GM18870 (cell line): Measurements from ENCODE around the gene NTPCR.
"Not testable (repeated sequence)": the region's sequence is repeated elsewhere in the genome, so short reads cannot be mapped to it uniquely, and the experiment has no call there.

Experiments
- ATAC-seq: cut with Tn5 transposase; IDR thresholded peaks from one replicate; pipeline ENCODE4 v1.9.1; 2021; ENCODE audit warnings: moderate library complexity; ENCODE audit not compliant: unreplicated experiment

NTPCR gene

DNA sequence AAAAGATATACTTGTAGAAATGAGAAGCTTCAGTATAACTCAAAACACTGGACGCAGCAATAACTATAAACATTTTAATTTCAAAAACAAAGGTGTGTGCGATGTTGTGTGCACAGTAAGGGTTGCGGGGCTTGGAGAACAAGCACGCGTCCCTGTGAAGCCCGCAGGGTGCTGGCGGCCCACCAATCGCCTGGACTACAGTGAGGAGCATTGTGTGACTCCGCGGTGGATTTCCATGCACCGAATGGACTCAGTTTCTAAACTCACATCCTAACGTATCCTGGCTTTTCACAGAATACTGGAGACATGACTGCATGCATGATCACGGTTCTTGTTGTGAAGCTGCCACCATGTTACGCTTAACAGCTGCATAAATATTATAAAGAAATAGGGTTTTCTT, 33.0 kb downstream of the NTPCR start:
- no peak for ATAC-seq

DNA sequence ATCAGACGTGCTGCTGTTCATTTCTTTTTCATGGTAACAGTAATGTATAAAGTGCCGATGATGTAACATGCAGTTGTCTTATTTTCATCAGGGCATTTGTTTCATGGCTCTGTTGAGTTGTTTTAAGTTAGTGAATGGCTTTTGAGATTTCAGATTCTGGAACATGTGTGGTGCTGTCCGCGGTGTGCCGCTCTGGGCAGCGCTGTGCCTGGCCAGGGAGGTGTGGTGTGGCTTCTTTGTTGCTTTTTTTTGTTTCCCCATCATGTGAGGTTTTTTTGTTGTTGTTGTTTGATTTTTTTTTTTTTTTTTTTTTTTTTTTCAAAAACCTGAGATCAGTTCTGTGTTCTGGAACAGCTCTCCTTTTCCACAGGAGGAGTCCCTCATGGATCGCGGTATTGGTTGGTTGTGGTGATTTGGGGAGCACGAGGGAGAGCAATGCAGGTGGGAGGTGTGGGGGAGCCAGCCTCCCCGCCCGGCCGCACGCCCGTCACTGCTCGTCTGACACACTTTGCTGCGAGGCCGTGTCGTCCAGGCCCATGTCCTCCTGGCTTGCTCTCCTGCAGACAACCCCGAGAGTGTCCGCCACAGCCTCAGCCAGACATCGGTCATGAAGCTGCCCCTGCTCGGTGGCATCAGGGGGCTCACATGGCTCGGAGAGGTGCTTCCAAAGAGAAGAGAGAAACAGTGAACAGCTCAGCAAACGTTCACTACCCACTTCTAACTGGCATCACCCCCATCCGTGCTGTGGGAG, 33.6 kb downstream of the NTPCR start:
- ATAC-seq = no peak

DNA sequence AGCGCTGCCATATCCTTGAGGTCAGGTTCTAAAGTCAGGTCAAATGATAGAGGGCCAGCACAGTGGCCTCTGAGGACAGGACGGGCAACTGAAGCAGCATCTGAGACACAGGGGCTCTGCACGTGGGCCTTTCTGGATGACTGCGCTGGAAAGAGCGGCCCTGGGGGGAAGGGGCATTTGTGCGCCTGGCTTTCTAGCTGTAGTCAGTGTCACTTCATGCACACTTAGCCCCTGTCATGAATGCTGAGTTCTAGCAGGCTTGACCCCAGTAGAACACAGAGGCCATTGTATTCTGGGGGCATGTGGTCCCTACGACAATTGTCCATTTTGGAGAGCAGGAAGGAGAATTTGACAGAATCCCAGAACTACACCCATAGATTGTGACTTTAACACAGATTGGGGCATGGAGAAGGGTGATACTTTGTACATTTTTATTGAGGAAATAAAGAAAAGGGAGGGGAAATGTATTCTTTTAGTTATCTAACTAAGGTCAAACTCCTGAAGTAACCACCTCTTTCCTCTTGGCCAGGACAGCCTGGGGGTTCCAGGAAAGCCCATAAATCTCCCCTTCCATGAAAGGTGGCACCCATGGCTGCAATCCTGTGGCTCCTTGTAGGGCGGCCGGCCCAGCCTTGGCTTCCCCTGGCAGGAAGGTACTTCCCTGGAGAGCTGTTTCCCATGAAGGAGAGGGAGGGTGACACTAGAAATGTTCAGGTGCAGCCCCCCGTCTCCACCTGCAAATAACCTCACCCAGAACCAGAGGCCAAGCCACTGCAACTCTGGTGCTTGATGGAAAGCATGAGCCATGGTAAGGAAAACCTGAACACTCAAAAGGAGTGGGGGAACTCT, 34.4 kb downstream of the NTPCR start:
- ATAC-seq = no peak

DNA sequence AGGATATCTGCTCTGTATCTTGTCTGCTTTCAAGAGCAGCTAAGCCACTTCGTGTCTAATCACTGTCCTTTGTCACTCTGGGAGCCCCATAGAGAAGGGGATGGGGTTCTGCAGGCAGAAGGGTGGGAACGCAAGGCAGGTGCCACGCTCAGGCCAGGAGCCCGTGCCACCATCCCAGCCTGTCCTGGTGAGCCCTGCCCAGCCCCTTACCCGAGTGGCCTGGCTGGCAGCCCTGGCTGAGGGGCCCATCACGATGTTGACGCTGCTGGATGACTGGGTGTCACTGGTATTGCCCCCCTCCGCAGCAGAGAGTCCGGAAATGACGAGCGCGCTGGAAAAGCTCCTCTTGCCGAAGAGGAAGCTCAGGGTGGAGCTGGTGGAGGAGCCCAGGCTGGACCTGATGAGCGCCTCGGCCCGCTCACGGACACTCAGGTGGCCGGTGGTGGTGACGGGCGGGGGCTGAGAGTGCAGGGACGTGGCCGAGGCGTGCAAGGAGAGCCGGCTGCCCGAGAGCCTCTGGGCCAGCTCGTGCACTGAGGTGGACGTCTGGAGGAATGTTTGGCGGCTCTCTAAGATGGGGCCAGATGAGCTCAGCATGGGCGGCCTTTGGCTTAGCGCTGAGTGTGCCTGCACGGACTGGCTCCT, 35.6 kb downstream of the NTPCR start:
- no peak for ATAC-seq

DNA sequence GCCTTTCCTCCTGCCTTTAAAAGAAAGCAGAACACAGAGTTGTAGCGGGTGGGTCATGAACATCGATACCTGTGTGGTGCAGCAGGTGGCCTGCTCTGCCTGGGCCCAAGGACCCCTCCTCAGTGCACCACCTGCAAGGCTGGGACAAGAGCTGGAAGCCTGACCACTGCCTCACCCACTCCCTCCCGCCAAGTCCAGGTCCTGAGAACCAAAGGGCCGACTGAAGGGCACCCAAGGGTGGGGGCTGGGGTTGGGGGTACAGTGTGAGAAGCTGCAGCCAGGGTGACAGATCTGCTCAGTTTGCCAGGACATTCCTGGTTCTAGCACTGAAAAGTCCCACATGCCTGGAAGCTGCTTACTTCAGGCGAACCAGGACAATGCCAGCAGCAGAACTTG, 36.1 kb downstream of the NTPCR start:
- ATAC-seq = no peak

DNA sequence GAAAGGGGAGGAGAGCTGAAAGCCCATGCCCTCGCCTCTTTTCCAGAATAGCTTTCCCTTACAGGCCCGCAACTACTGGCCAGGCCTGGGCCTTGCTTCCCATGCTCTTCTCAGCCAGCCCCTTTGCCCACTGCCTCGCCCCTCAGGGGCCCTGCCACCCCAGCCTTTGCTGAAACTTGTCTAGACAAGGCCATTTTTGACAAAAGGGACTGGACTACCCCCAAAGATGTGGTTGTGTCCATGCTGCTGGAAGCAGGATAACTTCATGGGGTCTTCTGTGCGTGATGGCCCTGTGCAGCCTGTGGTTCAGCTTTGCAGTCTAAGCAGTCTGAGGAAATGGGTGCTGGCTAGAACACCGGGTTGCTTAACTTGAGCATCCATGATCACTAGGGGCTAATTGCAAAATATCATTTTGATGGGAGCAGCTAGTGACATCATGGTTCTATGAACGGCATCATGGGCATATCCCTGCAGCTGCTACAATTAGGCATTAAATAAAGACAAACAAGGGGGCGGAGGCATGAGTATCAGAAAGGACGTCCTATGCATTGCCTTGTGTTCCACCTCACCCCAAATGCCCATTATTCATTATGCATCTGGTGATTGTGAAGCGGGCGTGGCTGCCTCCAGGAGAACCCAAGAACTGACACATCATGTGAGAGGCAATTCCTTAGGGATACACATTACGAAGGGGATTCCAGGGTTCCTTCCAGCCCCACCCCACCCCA, 36.8 kb downstream of the NTPCR start:
- no peak for ATAC-seq

DNA sequence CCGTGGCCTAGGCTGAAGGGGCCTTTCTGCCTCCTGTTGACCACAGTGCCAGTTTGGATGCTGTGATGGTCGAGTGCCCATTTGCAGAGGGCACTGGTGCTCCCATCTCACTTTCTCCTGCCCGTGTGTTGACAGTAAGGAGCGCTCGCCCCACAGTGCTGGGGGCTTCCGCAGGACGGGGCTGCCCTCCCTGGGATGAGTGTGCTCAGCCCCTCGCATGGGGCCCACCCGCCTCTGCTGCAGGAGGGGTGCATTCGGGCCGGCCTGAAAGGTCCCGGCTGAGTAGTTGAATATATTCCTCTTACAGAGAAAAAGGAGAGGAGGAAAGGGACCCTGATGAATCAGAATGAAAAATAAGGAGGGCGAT, 37.3 kb downstream of the NTPCR start:
- no peak for ATAC-seq

DNA sequence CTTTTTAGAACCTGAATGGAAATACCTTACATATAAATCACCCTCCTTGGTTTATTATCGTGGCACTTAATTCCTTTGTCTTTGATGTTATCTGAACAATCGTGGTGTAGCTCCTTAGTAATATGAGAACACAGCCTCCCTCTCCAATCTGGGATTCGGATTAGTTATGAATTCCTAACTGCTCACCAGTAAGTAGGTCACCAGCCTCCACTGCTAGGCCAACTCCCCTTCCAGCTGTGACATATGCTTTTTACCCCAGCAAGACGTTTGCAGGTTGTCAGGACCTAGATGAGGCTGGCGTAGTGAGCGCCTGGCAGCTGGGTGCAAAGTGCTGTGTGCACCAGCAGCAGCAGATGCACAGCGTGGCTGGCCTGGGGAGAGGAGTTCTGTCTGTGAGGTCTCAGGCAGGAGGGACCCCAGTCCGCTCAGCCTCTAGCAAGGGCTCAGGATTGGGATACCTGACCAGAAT, 38.2 kb downstream of the NTPCR start:
- no peak for ATAC-seq

DNA sequence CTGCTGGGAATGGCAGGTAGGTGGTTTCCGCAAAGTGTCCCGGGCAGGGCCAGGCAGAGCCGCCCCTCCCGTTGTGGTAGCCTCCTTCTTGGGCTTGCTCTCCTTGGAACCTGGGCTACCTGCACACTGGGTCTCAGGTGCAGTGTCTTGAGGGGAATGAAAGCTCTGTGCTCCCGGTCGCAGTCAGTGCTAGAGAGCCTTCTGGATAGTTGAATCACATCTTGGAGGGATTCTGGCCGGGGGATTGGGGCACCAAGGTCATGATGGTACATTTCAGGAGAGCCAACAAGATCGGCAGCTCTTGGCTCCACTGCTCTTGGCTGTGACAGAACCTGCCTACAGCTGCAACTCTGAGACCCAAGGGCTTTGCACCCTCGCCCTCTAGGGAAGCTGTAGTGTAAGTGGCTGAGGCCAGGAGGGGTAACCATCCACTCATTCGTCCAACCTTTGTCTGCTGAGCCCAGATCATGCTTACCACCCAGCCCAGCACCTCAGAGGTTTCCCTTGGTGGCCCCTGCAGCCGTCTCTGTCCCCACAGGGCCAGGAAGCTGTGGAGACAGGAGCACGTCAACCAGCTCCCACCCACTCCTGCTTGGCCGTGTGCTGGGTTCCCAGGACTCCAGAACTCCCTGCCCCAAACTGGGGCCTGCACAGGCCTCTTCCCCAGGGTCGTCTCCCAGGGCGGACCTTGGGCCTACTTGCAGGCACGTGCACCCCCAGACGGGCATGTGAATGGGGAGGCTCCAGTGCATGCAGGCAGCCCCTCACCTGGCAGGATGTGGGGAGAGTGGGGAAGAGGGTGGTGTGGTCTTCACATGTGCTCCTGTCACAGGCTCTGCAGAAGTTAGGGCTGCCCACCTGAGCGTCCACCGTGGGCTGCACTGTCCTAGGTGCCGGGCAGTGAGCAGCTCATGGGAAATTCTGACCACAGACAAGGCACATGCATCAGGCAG, 40.0 kb downstream of the NTPCR start:
- no peak for ATAC-seq

DNA sequence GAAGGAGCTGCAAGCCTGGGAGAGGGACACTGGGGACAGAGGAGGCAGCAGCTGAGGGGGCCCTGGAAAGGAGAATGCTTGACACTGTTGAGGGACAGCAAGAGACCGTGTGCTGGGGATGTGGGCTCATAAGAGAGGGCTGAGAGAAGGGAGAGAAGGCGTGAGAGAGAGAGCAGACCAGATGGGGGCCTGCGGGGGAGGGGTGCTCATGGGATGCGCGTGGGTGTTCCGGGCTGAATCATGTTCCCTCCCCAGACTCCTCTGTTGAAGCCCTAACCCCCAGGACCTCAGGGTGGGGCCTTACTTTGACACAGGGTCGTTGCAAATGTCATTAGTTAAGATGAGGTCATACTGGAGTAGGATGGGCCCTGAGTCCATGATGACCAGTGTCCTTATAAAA, 40.8 kb downstream of the NTPCR start:
- no peak for ATAC-seq

DNA sequence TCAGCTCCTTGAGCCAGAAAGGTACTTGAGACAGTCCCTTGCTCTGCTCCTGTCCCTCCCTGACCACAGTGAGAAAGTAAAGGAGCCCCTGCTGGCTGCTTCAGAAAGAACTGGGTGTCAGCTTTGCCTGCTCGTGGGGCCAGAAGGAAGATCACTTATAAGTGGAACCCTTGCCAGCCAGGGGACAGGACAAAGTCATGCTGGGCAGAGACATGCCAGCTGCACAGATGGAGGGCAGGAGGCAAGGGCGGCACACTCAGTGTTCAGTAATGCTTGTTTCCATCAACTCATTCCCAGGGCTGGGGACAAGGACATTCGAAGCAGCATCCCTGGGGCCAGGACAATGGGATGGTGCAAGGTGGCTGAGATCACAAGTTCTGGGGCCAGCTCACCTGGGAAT, 41.8 kb downstream of the NTPCR start:
- no peak for ATAC-seq

DNA sequence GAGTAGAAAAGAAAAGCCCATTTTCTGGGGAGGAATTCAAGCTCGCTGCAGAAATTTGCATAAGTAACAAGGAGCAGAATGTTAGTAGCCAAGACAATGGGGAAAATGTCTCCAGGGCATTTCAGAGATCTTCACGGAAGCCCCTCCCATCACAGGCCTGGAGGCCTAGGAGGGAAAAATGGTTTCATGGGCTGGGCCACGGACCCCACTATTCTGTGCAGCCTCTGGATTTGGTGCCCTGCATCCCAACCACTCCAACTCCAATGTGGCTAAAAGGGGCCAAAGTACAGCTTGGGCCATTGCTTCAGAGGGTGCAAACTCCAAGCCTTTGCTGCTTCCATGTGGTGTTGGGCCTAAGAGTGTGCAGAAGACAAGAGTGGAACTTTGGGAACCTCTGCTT, 43.1 kb downstream of the NTPCR start:
- no peak for ATAC-seq

DNA sequence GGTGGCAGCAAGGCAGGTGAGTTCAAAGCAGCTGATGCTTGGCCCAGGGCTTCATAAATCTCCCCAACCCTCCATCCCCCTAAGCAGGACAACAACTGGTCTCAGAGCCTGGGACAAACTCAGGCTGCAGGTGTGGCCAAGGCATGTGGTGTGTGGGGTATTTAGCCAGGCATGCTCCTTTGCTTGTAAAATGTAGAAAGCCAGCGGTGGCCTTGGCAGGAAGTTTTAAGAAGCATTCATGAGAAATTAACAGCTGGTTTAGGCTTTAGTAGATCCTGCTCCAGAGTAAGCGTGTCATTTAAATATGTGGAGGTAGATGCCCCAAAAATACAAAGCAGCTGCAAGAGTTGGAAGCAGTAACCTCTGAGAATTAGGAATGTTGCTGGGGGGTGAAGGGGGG, 44.8 kb downstream of the NTPCR start:
- no peak for ATAC-seq

DNA sequence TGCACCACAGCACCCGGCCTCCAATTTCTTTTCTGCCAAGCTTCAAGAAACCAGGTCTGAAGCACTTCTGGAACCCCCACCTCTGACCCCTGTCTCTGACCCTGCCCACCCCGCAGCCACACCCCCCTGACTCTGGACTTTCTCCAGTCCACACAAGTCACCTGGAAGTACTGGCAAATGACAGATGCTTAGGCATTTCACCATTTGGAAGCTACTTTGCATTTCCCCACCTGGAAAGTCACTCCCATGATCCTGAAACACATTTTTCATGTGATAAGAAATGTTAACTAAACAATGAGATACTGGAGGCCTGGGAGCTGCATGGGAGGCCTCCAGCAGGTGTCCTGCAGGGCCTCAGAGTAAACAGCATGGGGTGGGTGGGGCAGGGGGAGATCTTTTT, 45.7 kb downstream of the NTPCR start:
- ATAC-seq = no peak

DNA sequence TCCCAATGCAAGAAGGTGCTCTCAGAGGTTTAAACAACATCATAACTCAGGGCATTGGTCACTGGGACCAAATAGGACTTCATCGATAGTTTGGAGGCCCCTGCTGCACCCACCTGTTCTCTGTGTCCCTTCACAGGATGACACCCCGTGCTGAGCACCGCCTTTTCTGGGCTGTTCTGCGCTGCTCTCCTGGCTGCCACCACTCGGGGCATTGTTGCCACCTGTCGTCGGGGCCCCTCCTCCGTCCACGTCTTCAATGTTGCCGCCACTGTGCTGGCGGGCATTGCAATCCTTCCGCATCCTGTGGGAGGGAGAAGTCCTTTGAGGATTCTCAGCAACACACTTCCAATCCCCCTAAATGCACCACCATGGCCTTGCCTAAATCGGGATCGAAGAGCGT, 47.7 kb downstream of the NTPCR start:
- no peak for ATAC-seq

DNA sequence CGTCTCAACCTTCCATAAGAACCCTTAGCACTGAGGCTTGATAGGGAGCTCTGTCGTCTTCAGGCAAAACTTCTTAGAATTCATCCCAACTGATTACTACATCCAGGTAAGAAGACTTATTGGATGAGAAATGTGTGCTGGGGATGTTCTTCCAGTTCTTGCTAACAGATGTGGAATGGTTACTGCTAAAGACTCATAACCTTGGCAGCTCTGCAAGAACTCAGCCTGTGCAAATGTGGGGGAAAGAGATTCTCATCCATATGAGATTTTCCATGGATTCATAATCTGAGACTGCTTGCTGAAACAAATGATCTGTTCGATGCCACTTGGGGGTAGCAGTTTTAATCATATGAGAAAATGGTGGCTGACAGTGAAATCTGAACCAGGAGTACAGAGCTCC, 48.2 kb downstream of the NTPCR start:
- no peak for ATAC-seq

DNA sequence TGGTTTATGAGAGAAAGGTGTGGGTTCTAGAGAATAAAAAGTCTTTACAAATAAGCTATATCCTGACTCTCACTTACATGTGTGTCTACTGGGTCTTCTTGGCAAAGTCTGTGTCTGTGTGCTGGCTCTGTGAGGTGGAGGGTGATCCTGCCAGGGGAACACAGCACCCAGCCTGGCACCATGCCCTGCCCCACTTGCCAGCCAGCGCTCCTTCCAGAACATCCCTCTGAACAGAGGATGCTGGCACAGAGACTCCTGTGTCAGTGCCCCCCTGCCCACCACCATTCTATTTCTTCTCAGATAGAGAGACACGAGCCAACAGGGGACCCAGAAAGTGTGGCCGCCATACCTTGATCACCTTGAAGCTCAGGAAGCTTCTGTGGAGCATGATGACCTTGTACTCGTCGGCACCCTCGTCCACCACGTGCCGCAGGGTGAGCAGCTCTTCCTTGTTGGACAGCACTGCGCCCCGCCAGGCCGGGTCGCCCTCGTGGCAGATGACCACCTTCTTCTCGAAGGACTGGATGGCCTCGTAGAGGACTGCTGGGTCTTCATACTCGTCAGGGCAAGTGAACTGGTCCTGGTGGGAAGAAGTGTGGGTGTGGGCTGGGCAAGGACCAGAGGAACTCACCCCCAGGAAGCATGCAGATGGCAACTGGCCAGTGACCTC, 49.7 kb downstream of the NTPCR start:
- ATAC-seq = no peak

DNA sequence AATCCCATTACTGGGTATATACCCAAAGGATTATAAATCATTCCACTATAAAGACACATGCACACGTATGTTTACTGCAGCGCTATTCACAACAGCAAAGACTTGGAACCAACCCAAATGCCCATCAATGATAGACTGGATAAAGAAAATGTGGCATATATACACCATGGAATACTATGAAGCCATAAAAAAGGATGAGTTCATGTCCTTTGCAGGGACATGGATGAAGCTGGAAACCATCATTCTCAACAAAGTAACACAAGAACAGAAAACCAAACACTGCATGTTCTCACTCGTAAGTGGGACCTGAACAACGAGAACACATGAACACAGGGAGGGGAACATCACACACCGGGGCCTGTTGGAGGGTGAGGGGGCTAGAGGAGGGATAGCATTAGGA, 53.2 kb downstream of the NTPCR start:
- ATAC-seq = not testable (repeated sequence)

DNA sequence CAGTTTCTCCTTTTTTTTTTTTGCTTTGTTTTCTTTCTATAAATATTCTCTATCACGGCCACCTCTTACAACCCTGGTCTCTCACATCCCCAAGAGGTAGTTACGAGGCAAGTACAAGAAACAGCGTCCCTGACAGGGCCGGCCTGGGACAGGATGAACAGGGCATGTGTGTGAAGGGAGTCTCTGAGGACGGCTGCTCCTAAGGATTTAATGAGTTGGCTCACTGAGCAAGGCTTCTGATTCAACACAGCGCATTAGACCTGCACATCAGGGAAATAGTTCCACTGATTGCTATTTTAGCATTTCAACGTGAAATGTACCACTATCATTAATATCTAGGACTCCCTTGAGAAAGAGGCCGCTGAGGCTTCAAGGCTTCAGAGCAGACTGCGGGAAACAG, 54.0 kb downstream of the NTPCR start:
- ATAC-seq = no peak

DNA sequence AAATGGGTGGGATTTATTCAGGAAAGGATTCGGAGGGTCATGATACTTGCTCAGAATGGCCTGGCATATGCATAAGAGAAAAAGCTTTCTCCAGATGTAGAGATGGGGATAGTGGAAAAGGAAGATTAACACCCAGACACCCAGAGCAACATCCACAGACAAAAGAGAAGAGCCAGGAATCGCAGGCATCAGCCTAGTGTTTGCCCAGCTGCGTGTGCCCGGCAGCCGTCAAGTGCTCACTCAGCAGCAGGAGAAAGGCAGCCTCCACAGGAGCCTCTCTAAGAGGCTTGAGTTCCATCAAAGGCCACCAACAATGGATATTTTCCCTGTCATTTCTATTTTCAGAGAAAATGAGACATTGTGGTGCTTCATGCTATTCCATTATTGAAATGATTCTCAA, 54.7 kb downstream of the NTPCR start:
- ATAC-seq = no peak
